HG03139 (cell line): Measurements from ENCODE around the gene ARSG.
"Not testable (repeated sequence)": the region's sequence is repeated elsewhere in the genome, so short reads cannot be mapped to it uniquely, and the experiment has no call there.

Source experiments
- ATAC-seq: cut with Tn5 transposase; IDR thresholded peaks from one replicate; pipeline ENCODE4 v1.9.1; 2021; ENCODE audit not compliant: unreplicated experiment

ARSG gene

DNA sequence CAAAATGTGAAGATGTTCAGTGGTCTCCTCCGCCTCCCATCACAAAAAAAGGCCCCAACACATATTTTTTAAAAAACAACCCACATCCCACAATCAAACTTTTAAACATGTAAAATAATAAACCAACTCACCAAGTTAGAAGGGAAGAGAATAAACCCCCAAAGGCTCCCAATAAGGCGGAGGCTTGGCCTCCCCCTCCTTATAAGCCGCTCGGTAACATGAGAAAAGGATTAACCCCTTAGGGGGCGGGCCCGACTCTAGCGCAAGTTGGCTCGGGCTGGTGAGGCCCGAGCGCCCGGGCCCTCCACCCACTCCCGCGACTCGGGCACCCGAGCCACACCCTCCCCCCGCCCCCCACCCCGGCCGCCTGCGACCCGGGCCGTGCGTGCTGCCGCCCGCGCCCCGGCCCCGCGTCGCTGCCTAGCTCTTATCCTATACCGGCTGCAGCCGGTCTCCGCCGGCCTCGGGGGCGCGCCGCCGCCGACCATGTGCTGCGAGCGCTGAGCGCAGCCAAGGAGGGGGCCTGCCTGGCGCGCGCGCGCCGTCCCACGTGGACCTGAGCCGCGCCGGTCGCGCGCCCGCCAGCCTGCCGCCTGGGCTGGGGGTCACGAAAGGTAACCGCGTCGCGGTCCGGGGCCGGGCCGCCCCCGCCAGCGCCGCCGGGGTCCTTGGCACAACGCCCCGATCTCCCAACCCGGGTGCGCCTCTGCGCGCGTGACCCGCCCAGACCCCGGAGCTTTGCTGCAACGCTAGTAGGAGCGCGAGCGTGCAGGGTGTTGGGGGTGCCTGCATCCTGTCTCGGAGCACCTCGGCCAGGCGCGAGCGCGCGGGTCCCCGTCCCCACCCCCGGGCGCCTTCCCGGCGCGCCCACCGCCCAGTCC is at the start of gene ARSG, which contains the start of gene SLC16A6:
Gene ARSG, plus strand, starts transcription at position 541 of the 881 bp plus-strand sequence. CDS start 15,999 bp downstream, outside the sequence.
Gene SLC16A6, minus strand, starts transcription at position 173 of the 881 bp plus-strand sequence. CDS start 12,807 bp downstream, outside the sequence.
- peak; percentile 44 for ATAC-seq

DNA sequence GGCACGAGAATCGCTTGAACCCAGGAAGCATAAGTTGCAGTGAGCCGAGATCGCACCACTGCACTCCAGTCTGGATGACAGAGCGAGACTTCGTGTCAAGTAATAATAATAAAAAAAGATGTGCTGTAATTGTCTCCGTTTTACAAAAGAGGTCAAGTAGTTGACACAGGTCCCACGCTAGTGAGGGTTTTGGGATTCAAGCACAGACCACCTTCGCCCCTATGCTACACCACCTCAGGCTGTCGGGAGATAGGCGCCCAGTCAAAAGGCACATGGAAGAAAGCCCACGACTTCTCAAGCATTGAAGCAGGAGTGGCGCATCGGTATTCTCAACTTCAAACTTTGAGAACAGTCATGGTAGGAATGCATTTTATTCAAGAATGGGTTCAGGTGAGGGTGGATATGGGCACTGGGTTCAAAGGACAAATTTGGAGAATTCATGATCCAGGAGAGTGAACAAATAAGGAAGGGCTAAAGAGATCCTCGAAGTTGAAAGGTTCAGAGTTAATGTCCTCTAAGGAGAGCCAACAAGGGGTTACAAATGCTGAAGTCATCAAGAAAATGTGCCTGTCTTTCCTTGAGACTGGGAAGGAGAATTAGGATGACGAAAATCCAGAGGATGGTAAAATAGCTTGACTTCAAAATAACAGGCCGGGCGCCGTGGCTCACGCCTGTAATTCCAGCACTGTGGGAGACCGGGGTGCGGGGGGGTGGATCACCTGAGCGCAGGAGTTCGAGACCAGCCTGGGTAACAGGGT is 44.8 kb upstream of the ARSG start:
- no peak for ATAC-seq

DNA sequence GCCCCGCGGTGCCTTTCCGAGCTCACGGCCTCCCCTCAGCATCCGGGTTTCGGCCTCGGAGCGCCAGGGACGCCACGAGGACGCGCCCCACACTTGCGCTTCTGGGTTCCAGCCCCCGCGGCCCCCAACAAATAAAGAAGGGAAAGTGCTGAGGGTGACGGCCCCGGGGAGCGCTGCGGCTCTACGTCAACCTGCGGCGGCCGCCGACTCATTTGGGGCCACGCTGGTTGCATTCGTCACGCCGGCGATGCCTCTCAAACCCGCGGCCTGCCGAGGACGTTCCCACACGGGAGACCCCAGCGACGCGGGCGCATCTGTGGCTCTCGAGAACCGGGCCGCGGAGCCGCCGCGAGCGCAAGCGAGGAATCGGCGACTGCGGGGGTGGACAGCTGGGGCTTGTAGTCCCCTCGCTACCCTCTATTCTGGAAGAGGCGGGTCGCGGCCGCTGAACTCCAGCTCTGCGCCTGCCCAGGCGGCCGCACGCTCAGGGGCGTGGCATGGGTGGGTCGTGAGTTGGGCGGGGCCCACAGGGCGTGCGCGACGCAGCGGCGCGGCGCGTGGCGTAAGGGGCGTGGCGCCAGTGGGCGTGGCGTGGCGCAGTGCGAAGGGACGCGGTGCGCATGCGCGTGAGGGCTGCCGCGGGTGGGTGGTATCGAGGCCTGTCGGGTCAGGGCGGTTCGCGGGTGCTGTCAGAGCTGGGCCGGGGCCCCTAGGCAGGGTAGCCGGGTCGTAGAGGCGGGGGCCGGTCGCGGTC is 43.7 kb upstream of the ARSG start, which contains the start of gene AMZ2:
Gene AMZ2, plus strand, starts transcription at position 599 of the 754 bp plus-strand sequence. CDS start 2,145 bp downstream, outside the sequence.
- peak; percentile 90 for ATAC-seq

DNA sequence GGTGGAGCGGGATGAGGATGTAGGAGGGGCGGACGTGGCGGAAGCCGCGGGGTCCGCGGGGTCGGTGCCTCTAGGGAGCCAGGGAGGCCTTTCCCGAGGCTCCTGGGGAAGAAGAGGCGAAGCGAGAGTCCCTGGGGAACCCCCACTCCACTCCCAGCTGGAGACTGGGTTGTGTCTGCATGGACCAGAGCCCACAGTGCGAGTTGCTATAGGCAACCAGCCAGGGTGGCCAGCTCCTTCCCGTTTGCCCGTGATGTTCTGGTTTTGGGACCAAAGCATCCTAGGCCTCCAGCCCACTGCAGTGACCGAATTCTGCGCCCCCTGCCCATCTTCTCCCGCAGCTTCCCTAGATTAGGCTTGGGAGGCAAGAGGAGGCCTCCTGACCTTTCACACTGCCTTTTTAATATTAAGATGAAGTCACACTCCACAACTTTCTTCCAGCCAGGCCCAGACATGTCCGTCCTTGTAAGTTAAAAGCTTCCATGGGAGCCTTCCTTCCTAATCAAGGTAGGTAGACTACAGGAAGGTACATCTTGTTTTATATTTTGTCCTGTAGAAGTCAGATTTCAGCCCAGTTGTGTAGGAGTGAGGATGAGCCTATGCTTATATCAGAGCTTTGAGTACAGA is 43.0 kb upstream of the ARSG start:
- ATAC-seq = peak; percentile 12

DNA sequence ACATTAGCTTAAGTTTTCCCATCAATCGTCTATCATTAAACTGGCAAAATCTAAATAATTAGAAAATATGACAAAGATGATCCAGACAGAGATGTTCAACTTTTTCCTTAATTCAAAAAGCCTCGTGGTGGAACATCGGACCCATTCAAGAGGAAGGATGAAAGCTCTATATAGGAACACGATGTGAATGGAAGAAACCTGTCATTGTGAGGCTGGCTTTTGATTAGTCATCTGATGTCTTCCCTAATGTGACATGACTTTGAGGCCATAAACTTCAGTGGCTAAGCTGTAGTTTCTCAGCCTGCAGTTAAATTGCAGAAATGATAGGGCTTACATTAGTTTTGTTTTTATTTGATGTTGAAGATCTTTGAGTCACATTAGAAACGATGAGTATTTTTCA is 42.4 kb upstream of the ARSG start:
- ATAC-seq = no peak

DNA sequence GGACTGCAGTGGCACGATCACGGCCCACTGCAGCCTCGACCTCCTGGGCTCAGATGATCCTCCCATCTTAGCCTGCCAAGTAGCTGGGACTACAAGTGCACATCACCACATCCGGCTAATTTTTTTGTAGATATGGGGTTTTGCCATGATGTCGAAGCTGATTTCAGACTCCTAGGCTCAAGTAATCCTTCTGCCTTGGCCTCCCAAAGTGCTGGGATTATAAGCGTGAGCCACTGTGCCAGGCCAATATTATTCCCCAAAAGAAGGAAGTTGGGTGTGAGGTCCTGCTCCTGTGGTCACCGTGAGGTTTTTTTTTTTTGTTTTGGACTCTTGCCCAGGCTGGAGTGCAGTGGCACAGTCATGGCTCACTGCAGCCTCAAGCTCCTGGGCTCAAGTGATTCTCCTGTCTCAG is 41.9 kb upstream of the ARSG start:
- ATAC-seq = no peak

DNA sequence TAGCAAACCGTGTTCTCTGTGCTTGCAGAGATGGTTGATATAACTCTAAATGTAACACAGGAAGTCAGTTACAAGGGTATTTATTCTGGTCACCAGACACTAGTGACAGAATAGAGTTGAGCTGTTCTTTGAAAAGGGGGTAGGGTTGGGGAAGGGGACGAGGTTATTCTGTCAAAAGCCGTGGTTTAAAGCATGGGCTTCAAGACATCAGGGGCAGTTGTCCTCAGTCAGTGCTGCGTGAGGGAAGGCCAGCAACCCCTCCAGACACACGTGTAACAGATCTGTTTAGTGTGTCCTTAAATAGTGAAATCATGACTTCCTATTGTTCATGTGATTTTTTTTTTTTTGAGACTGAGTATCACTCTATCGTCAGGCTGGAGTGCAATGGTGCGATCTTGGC is 37.9 kb upstream of the ARSG start:
- ATAC-seq = not testable (repeated sequence)

DNA sequence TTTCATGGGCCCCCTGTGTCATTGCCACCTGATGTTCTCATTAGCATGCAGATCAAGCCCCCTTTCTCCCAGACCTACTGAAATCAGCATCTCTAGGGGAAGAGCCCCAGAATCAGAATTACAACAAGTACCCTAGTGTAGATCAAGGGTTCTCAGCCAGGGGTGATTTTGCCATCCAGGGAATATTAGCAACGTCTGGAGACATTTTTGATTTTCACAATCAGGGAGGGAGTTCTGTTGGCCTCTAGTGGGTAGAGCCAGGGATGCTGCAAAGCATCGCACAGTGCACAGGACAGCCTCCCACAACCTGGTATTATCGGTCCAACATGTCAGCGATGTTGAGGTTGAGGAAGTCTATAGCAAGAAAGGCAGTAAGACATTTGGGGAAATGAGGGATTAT is 36.1 kb upstream of the ARSG start:
- no peak for ATAC-seq

DNA sequence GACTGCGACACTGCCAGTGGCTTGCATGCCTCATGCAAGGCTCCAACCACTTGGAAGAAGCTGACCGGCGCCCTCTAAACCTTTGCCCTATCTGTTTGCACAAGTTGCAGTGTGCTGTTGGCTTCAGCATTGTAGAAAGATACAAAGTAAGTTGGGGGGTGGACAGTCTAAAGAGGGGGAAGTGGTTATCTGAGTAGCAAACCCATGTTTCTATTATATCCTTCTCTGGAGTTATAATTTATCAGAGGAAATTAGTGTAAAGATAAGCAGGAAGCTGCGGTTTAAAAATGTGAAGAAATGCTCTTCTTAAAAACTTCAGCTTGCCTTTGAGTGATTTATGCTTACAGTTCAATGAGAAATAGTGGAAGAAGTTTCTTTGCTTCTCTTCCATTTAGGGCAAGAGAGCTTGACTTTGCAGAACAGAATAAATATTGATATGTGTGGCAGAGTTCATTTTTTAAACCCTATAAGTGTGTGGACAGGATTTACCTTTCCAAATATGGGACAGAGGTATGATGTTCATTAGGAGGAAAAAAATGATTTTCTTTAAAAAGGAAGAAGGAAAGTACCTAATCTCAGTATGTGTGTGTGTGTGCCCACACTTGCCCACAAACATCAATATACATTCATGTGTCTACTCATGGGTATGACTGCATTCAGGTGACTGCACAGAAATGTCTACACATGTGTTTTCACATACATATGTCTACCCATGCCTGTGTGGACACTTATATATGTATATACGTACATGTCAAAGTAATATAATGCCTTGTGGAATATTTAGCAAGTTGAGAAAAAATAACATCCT is 35.4 kb upstream of the ARSG start:
- ATAC-seq = no peak

DNA sequence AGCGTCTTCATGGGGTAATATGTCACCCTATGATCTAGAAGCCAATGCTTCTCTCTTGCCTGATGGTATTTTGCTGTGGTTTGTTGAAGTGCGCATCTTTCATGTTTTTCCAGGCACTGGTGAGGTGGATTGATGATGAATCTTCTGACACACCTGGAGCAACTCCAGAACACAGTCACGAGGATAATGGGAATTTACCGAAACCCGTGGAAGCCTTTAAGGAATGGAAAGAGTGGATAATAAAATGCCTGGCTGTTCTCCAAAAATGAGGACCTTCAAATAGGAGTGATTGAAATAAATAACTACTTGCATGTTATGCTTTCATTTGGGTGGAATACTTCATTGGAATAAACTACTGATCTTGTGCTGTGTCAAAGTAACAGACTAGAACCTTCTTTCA is 34.6 kb upstream of the ARSG start:
- ATAC-seq = not testable (repeated sequence)

DNA sequence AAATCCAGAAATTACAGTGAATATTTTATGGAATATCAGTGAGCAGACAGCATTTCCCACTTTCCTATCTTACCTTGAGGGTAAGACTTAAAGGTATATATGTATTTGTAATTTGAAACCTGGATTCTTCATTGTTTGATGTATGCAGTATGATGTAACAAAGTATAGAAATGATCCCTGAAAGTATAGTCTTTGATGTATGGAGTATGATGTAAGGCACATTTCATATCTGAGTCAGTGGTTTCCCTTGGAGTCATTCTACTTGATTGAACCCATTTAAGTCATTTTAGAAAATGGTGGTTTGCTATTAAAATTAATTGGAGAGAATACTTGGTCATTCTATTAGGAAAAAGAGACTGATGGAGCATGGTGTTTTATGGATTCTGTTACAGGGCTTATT is 33.4 kb upstream of the ARSG start:
- no peak for ATAC-seq

DNA sequence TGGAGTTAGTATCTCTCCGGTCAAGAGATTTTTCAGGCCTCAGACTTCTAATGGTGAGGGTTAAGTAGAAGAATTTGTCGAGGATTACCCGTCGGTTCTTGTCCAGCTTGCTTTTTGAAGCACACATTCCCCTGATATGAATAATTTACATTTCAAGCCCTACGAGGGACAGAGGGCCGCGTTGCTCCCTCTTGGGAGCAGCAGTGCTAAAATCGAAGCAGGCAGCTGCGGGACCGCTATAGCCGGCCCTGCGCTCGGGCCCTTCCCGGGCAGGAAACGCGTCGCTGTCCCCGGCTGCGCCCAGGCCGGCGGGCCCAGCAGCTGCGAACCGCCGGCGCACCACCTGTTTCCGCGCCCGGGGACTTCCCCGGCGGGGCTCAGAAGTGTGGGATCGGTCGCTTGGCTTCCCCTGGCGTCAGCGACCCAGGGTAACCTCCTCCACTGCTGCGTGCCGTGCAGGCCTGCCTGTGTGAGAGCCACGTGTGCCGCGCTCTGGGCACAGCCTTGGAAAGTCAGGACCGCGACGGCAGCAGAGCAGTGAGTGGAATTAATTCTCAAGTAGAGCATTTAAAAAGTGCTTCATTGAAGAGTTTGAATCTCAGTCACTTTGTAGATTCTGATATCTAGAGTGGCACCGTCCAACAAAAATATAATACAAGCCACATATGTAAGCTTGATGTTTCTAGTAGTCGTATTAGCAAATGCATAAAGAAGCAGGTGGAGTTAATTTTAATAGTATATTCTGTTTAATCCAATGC is 32.2 kb upstream of the ARSG start:
- peak; percentile 92 for ATAC-seq

DNA sequence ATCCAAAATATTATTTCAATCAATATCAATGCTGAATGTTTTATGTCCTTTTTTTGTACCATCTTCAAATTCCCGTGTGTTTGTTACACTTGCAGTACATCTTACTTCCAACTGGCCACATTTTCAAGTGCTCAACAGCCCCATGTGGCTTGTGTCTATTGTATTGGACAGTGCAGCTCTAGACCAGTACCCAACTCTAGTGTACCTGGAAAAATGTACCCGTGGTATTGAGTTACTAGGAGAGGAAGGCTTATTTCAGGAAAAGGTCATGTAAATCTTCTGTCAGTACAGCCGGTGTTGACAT is 31.7 kb upstream of the ARSG start:
- not testable (repeated sequence) for ATAC-seq

DNA sequence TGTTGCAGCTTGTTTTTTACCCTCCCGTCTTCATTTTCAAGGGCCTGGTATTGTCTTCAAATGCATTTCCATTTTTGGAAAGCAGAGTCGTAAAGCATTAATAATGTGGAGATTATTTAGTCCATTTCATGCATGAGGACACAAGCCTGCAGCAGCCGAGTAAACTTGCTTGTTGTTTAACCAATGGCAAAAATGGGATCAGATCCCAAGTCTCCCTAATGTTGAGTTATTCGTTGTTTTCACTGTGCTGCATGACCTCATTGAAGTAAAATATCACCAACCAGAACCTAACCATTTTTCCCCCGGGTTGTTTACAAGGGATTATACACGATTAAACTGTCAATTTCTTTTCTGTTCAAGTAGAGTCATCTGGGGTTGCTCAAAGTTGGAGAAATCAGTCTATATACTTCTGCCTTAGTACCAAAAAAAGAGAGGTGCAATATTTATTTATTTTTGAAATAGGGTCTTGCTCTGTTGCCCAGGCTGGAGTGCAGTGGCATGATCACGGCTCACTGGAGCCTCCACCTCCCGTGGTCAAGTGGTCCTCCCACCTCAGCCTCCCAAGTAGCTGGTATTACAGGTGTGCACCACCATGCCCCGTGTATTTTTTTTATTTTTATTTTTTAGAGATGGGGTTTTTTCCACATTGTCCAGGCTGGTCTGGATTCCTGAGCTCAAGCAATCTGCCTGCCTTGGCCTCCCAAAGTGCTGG is 31.1 kb upstream of the ARSG start:
- no peak for ATAC-seq

DNA sequence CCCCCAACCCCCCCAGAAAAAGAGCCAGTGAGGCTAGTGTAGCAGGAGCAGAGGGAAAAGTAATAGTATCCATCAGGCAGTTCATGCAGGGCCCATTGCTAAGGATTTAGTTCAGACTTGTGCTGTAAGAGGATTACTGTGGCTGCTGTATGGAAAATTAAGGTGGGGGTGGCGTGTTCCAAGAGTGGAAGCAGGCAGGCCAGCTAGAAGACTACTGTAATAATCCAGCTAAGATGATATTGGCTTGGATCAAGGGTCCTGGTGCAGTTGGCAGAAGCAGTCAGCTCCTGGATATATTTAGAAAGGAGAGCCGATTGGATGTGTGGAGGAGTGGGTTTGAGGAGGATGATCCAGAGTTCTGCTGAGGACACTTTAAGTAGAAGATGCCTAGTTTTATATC is 28.8 kb upstream of the ARSG start:
- not testable (repeated sequence) for ATAC-seq

DNA sequence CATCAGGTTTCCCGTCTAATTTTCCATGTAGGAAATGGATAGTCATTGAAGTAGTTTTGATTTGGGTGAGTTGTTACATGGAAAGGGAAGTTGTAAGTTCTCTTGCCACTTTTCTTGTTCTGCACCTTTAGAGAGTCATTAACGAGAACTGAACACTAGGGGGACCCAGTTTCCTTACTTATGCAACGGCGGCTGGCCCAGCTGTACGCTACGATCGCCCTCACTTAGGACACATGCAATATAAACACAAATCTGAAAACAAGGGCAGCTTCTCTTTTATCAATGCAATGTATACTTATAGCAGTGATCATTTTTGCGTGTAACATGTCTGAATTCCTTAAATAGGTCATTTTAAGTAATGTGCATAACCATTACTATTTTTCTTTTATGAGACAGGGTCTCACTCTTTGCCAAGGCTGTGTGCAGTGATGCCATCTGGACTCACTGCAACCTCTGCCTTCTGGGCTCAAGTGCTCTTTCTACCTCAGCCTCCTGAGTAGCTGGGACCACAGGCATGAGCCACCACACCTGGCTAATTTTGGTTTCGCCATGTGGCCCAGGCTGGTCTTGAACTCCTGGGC is 28.1 kb upstream of the ARSG start:
- not testable (repeated sequence) for ATAC-seq

DNA sequence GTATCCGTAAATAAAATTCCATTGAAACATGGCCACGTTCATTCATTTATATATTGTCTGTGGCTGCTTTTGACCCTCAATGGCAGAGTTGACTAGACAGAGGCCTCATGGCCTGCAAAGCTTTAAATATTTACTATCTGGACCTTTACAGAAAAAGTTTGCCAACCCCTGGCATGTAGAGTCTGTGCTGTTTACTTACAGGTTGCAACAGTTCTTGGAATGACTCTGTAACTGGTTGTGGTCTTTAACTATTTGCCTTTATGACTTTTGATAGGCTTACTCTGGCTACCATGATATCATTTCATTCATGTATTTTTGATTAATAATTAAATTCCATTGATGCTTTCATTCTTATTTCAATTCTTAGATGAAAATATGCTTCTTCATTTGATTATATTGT is 25.5 kb upstream of the ARSG start:
- not testable (repeated sequence) for ATAC-seq

DNA sequence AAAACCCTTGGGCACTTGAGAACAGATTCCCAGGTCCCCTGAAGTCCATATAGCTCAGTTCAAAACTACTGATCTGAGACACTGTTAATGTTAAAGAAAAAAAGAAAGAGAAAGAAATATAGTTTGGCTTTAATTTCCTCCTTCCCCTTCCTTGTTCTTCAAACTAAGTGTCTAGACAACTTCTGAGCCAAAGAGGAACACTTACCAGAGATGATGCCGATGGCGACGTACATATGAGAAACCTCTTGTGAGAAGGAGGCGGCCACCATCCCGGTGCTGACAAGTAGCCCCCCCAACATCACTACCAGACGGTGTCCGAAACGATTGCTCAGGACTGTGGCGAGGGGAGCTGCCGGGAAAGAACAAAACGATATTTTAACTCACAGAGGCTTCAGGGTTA is 17.6 kb upstream of the ARSG start:
- ATAC-seq = no peak
